Choroid plexus epithelial cell (primary cell): ENCODE measurements around the gene AGPS.

Experiments used
- DNase-seq: peaks from one replicate; pipeline ENCODE4 v3.0.0-alpha.2; 2010; ENCODE audit warnings: low read depth
- H3K4me3 ChIP-seq: 2 replicates; pipeline ENCODE4 v1.5.1; 2011; ENCODE audit warnings: low read depth, mild to moderate bottlenecking, control low read depth, low read length, moderate library complexity
- CTCF ChIP-seq: conservative IDR thresholded peaks from 2 replicates; pipeline ENCODE4 v1.5.1; 2011; ENCODE audit warnings: low read depth, mild to moderate bottlenecking, control low read depth, inconsistent platforms, low read length, moderate library complexity

The AGPS gene

GRCh38 chr2:177556153-177556552 is 163.6 kb downstream of the AGPS start:
- no peak for TF ChIP-seq CTCF
- DNase-seq = no peak
- H3K4me3 ChIP-seq = no peak overlapping the region

DNA sequence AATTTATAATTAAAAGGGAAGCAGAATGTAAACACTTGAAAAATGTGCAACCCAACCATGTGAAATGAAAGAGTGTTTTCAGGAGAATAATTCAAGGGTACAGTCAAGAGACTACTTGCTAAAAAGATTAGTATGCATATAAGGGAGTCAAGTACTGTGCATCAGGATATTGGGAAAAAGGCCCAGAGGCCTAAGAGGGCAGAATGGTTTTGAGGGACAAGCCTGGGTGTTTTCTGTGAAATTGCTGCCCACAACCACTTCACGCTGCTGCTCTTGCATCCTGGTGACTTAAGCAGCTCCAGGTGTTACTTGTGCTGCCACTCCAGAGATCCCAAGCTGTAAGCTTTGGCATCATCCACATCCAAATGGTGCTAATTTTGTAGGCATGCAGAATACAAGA is 165.2 kb downstream of the AGPS start:
- no peak for TF ChIP-seq CTCF
- DNase-seq = no peak
- no peak overlapping the region for H3K4me3 ChIP-seq

- no peak for TF ChIP-seq CTCF
- no peak for DNase-seq
- H3K4me3 ChIP-seq = no peak overlapping the region
Observed at GRCh38 chr2:177559638-177560037, 167.1 kb downstream of the AGPS start.

DNA sequence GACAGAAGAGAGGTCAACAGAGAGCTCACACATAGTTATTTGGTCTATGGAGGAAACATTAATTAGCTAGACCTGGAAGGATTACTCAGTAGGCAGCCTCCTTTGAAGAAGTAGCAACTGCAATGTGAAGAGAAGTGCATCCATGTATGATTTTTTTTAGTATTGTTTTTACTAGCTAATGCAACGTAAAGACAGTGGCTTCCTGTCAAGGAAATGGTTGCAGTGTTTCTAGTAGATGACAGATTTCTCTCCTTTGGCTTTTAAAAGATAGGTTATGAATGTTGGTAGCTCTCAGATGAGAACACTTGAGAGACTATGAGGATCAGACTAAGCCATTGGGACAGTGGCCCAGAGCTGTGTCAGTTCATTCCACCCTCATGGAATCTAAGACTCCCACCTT is 175.8 kb downstream of the AGPS start:
- no peak for TF ChIP-seq CTCF
- no peak for DNase-seq
- no peak overlapping the region for H3K4me3 ChIP-seq

DNA sequence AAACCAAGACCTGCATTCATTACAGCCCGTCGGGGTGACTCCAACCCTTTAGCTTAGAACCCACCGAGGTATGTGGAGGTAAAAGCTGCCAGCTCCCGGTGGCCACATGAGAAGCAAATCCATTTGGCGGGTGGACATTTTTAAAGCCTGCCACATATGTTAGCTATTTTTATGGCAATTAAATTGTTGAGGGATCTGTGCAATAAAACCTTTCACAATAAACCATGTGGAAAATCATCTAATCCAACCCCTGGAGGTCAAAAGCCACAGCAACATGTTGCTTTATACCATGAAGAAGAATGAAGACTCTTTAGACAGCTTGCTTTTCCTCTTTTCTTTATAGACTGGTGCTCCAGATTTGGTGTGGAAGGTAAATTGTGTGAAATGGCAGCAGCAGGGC is 176.3 kb downstream of the AGPS start:
- DNase-seq = no peak
- no peak for TF ChIP-seq CTCF
- H3K4me3 ChIP-seq = no peak overlapping the region

DNA sequence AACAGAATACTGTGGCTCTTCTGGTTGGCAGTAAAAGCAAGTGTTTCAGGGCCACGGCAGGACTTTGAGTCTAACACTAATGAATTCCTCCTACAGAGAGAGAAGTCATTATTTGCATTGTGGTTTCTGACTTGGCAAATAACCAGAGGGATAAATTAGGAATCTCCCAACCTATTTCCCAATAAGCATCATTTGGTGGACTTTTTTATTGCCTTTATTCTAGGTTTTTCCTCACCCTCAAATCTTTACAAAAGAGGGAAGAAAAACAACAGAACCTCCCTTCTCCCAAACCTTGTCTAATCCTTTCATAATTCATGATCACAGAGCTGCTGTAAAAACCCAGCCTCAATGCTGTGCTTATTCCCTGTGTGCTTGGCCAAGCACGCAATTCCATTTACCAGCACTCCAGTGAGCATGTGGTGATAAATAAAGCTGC is 179.7 kb downstream of the AGPS start:
- H3K4me3 ChIP-seq = no peak overlapping the region
- TF ChIP-seq CTCF = no peak
- no peak for DNase-seq

- H3K4me3 ChIP-seq = no peak overlapping the region
- peak; percentile 41 for DNase-seq
- TF ChIP-seq CTCF = no peak
Observed at GRCh38 chr2:177573120-177573519, 180.5 kb downstream of the AGPS start.
